Measurements from ENCODE around the gene TMEM248. TPM values are rescaled to one million over a fixed set of nuclear protein-coding genes. Genes with fewer than 3 reads are reported as not detected.

TMEM248 gene
- total RNA-seq, 2 donors from 2014 or later, result 52.1 to 64.9 TPM

DNA sequence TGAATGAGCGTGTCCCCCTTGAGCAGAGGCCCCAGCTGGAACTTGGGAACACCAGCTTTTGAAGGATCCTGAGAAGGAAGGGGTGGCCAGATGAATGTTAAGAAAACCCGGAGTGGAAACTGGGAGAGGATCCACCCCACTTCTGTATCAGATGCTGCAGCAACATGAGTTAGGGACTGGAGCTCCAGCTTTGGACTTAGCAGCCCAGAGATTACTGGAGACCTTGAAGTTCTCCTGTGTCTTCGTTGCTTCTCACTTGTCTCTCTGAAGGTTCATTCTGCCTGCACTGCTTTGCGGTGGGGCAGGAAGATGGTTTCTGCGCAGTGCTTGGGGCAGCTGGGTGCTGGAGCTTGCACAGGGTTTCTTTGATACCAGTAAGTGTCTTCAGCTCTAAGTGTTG, 9.3 kb downstream of the TMEM248 start:
- ATAC-seq (no peak), DNase-seq (no peak)
- intact Hi-C loops (cut with DNase I), result no loop called here
- Histone ChIP-seq H3K4me1 (peaks cover 32% of the 10 kb centered on the region), H3K36me3 (replicated peaks in 1 of 2; ENCODE audit: insufficient read depth in 1 of 2, low read depth in 2 of 2) (no peaks in the 10 kb centered on the region), H3K27ac (no peak overlapping the region), H3K4me3 (no peak overlapping the region), H3K27me3 (no peaks in the 10 kb centered on the region), H3K9me3 (no peaks in the 10 kb centered on the region)
- WGBS, 2 donors, result 66 to 68% methylated on average over 5 of the region's 5 CpGs
- TF ChIP-seq POLR2A (IDR thresholded peaks at IDR 0.05) (no peak), CTCF (IDR thresholded peaks at IDR 0.05) (no peak)

DNA sequence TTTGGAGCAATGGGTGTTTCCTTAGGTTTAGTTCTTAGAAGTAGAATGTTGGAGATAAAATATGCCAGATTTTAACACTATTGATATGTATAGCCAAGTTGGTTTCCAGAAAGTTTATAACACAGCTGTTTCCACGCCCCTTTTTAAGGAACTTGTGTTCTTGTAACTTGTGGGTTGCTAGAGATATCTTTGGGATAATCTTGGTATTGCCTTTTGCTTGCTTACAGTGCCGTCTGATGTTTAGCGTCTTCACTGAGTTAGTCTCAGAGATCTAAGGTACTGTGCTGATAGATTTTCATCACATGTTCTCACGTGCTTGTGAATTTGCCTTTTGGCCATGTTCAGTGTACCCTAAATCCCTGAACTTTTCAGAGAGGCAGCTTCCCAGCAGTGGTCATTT, 12.4 kb downstream of the TMEM248 start:
- ATAC-seq (no peak), DNase-seq (no peak)
- Histone ChIP-seq H3K27ac (no peak overlapping the region), H3K4me1 (peaks cover 15% of the 10 kb centered on the region), H3K9me3 (no peaks in the 10 kb centered on the region), H3K27me3 (no peaks in the 10 kb centered on the region), H3K36me3 (replicated peaks in 1 of 2; ENCODE audit: insufficient read depth in 1 of 2, low read depth in 2 of 2) (no peaks in the 10 kb centered on the region), H3K4me3 (no peak overlapping the region)
- WGBS, 2 donors, result 71 to 85% methylated on average over 4 of the region's 4 CpGs
- no peak for TF ChIP-seq POLR2A (IDR thresholded peaks at IDR 0.05)
- no peak for TF ChIP-seq CTCF (IDR thresholded peaks at IDR 0.05)
- intact Hi-C loops (cut with DNase I), result no loop called here

GRCh38 chr7:66937940-66938339, 16.9 kb downstream of the TMEM248 start:
- WGBS, 2 donors, result 96 to 98% methylated on average over 4 of the region's 4 CpGs
- intact Hi-C loops (cut with DNase I), result no loop called here
- Histone ChIP-seq H3K4me1 (peaks cover 6% of the 10 kb centered on the region), H3K27me3 (no peaks in the 10 kb centered on the region), H3K4me3 (no peak overlapping the region), H3K9me3 (no peaks in the 10 kb centered on the region), H3K27ac (no peak overlapping the region), H3K36me3 (replicated peaks in 1 of 2; ENCODE audit: insufficient read depth in 1 of 2, low read depth in 2 of 2) (no peaks in the 10 kb centered on the region)
- DNase-seq, result no peak
- no peak for ATAC-seq
- TF ChIP-seq CTCF (IDR thresholded peaks at IDR 0.05) (no peak), POLR2A (IDR thresholded peaks at IDR 0.05) (no peak)

DNA sequence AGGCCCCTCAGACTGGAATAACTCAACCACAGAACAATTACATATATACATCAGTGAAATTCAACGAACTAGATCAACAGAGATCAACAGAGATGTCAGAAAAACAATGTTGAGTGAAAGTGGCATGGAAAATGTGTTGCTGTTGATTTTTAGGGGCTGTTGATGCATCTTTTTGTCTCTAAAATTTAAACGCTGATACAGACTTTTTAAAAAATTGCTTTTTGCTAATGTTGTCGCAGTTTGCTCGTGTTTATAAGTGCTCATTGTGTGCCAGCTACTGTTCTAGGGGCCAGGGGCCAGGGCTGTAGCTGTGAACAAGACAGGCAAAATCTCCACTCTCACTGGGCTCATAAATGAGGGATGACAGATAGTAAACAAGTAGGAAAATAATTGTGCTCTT, 18.3 kb downstream of the TMEM248 start:
- Histone ChIP-seq H3K27ac (no peak overlapping the region), H3K27me3 (no peaks in the 10 kb centered on the region), H3K4me3 (no peak overlapping the region), H3K4me1 (no peaks in the 10 kb centered on the region), H3K36me3 (replicated peaks in 1 of 2; ENCODE audit: insufficient read depth in 1 of 2, low read depth in 2 of 2) (peaks cover 0 to 3% of the 10 kb centered on the region in 2 donors), H3K9me3 (no peaks in the 10 kb centered on the region)
- DNase-seq, result no peak
- TF ChIP-seq POLR2A (IDR thresholded peaks at IDR 0.05) (no peak), CTCF (IDR thresholded peaks at IDR 0.05) (no peak)
- ATAC-seq, result no peak
- WGBS, 2 donors, result 85 to 90% methylated on average over 4 of the region's 4 CpGs
- intact Hi-C loops (cut with DNase I), result no loop called here

GRCh38 chr7:66946545-66946944, 25.5 kb downstream of the TMEM248 start:
- H3K4me3 ChIP-seq, result no peak overlapping the region
- 20 to 24% methylated on average over 2 of the region's 2 CpGs for WGBS, 2 donors
- no peaks in the 10 kb centered on the region for H3K4me1 ChIP-seq
- no peak overlapping the region for H3K27ac ChIP-seq
- TF ChIP-seq CTCF (IDR thresholded peaks at IDR 0.05), result no peak
- TF ChIP-seq POLR2A (IDR thresholded peaks at IDR 0.05), result no peak
- no peaks in the 10 kb centered on the region for H3K27me3 ChIP-seq
- H3K36me3 ChIP-seq (replicated peaks in 1 of 2; ENCODE audit: insufficient read depth in 1 of 2, low read depth in 2 of 2), result peaks cover 16 to 39% of the 10 kb centered on the region in 2 donors
- DNase-seq, result no peak
- no peak for ATAC-seq
- intact Hi-C loops (cut with DNase I), result no loop called here
- H3K9me3 ChIP-seq, result no peaks in the 10 kb centered on the region
